Measurements from ENCODE around the gene DPF3. TPM values are rescaled to one million over a fixed set of nuclear protein-coding genes. Genes with fewer than 3 reads are reported as not detected.

The DPF3 gene
- polyA plus RNA-seq, 1 experiment: 3.6 TPM

GRCh38 chr14:72929316-72930080 lies 35.6 kb upstream of the DPF3 start:
- H3K27me3 ChIP-seq (ENCODE audit: control insufficient read depth, insufficient read depth, low read length): no peaks in the 10 kb centered on the region
- H3K36me3 ChIP-seq (ENCODE audit: control insufficient read depth, insufficient read depth, low read length): no peaks in the 10 kb centered on the region
- DNase-seq (ENCODE audit: low read depth): no peak
- no peak for TF ChIP-seq CTCF (IDR thresholded peaks at IDR 0.05; ENCODE audit: insufficient read depth, low read depth, low read length)
- POLR2A ChIA-PET: no interaction called here
- CTCF ChIA-PET: interaction anchor here (0.6 to 0.8 kb wide), 2 partner anchors 19 to 416 kb away, joined by 3 read pairs; no protein-coding TSS in a partner anchor
- H3K4me3 ChIP-seq (ENCODE audit: low read depth, low read length): no peak overlapping the region

GRCh38 chr14:72928872-72929271 lies 35.0 kb upstream of the DPF3 start:
- no peak for TF ChIP-seq CTCF (IDR thresholded peaks at IDR 0.05; ENCODE audit: insufficient read depth, low read depth, low read length)
- POLR2A ChIA-PET: no interaction called here
- CTCF ChIA-PET: interaction anchor here (0.6 to 0.8 kb wide), 2 partner anchors 19 to 416 kb away, joined by 3 read pairs; no protein-coding TSS in a partner anchor
- no peak for DNase-seq (ENCODE audit: low read depth)
- Histone ChIP-seq H3K36me3 (ENCODE audit: control insufficient read depth, insufficient read depth, low read length) (no peaks in the 10 kb centered on the region), H3K4me3 (ENCODE audit: low read depth, low read length) (no peak overlapping the region), H3K27me3 (ENCODE audit: control insufficient read depth, insufficient read depth, low read length) (no peaks in the 10 kb centered on the region)

- Histone ChIP-seq H3K27me3 (ENCODE audit: control insufficient read depth, insufficient read depth, low read length) (no peaks in the 10 kb centered on the region), H3K36me3 (ENCODE audit: control insufficient read depth, insufficient read depth, low read length) (no peaks in the 10 kb centered on the region), H3K4me3 (ENCODE audit: low read depth, low read length) (peak within 1 kb of the TSS; percentile 99)
- CTCF ChIA-PET: interaction anchor here (0.8 to 4.0 kb wide), 3 partner anchors 17 to 412 kb away, joined by 3 to 21 read pairs (median 3); no protein-coding TSS in a partner anchor
- TF ChIP-seq CTCF (IDR thresholded peaks at IDR 0.05; ENCODE audit: insufficient read depth, low read depth, low read length): no peak
- DNase-seq (ENCODE audit: low read depth): peak; percentile 94
- POLR2A ChIA-PET: no interaction called here
These were observed 32.6 kb upstream of the DPF3 start, which contains the start of gene DCAF4 for GRCh38 chr14:72926292-72927028. TSS of gene DCAF4 (plus strand) at chr14:72926464. CDS start at chr14:72937979, 11,515 bp downstream.

- Histone ChIP-seq H3K36me3 (ENCODE audit: control insufficient read depth, insufficient read depth, low read length) (no peaks in the 10 kb centered on the region), H3K4me3 (ENCODE audit: low read depth, low read length) (peak overlapping the region; percentile 99), H3K27me3 (ENCODE audit: control insufficient read depth, insufficient read depth, low read length) (no peaks in the 10 kb centered on the region)
- no peak for TF ChIP-seq CTCF (IDR thresholded peaks at IDR 0.05; ENCODE audit: insufficient read depth, low read depth, low read length)
- DNase-seq (ENCODE audit: low read depth): no peak
- ChIA-PET CTCF (interaction anchor here (0.8 to 4.0 kb wide), 3 partner anchors 22 to 411 kb away, joined by 3 to 21 read pairs (median 3); partner anchors contain the start of gene DPF3), POLR2A (no interaction called here)
These were observed 32.0 kb upstream of the DPF3 start for GRCh38 chr14:72925815-72926291.
